Gastroesophageal sphincter (tissue), 4 donors: ENCODE data around the gene EARS2. TPM values are rescaled to one million over a fixed set of nuclear protein-coding genes. Genes with fewer than 3 reads are reported as not detected.

Experiments used
- ATAC-seq: fragments of 150-250 bp; one replicate; pipeline ENCODE4 v1.9.1; 2016; ENCODE audit warnings: mild to moderate bottlenecking, moderate library complexity
- H3K27ac ChIP-seq, 4 donors: fragments of 200-600 bp; sonication (generic) in 3 of 4; 1 replicate in 3 of 4; 2 replicates in 1 of 4; pipeline ENCODE4 v1.5.1; 2016 to 2019
- H3K27me3 ChIP-seq: fragments of 200-600 bp; sonication (generic); one replicate; pipeline ENCODE4 v1.5.1; 2019
- H3K36me3 ChIP-seq, 2 donors: fragments of 200-600 bp; sonication (generic); one replicate each; pipeline ENCODE4 v1.5.1; 2019; ENCODE audit warnings: control low read depth in 1 of 2
- H3K4me1 ChIP-seq, 3 donors: fragments of 200-600 bp; sonication (generic); 1 replicate in 2 of 3; 2 replicates in 1 of 3; pipeline ENCODE4 v1.5.1; 2016 to 2019; ENCODE audit warnings: control low read depth in 2 of 3
- H3K4me3 ChIP-seq, 2 donors: fragments of 200-600 bp; sonication (generic); one replicate each; pipeline ENCODE4 v1.5.1; 2019; ENCODE audit warnings: mild to moderate bottlenecking in 1 of 2, moderate library complexity in 1 of 2
- H3K9me3 ChIP-seq, 3 donors: fragments of 200-600 bp; sonication (generic); one replicate each; pipeline ENCODE4 v1.5.1; 2017 to 2019; ENCODE audit warnings: control low read depth in 2 of 3
- EP300 ChIP-seq: sonication (generic); formaldehyde crosslinking; IDR thresholded peaks from one replicate; pipeline ENCODE4 v1.6.1; 2017; ENCODE audit warnings: antibody characterized with exemption, mild to moderate bottlenecking
- POLR2A ChIP-seq, 2 donors: fragments of 450-650 bp; IDR thresholded peaks; one replicate each; pipeline ENCODE4 v1.6.1; 2017; ENCODE audit warnings: antibody characterized with exemption in 2 of 2, mild to moderate bottlenecking in 2 of 2, moderate library complexity in 1 of 2
- POLR2AphosphoS5 ChIP-seq: sonication (generic); formaldehyde crosslinking; IDR thresholded peaks from one replicate; pipeline ENCODE4 v1.6.1; 2017; ENCODE audit warnings: antibody characterized with exemption
- WGBS, 2 donors: methylation state at CpG; one replicate each; pipeline ENCODE4 v1.1.5; 2018; ENCODE audit warnings: low coverage in 1 of 2; 5-methylcytosine and 5-hydroxymethylcytosine counted together
- total RNA-seq, 4 donors: library from RNA; depleted of rRNA; stranded (reverse); fragments of >200 nt; gene quantifications; one replicate each; pipeline ENCODE4 v1.1.0, GENCODE V29; 2016
- TF ChIP-seq, protein P1 (sequence below), 4 experiments: fragments of 200-600 bp in 2 of 4; fragments of 450-650 bp in 2 of 4; sonication (generic) in 1 of 4; IDR thresholded peaks; one replicate each; pipeline ENCODE4 v1.5.1; 2017 to 2019; ENCODE audit warnings: antibody characterized with exemption in 4 of 4, mild to moderate bottlenecking in 2 of 4, moderate library complexity in 2 of 4

EARS2 gene
- total RNA-seq, 4 donors from 2014 or later = 9.5 to 28.5 (median 18.8) TPM

DNA sequence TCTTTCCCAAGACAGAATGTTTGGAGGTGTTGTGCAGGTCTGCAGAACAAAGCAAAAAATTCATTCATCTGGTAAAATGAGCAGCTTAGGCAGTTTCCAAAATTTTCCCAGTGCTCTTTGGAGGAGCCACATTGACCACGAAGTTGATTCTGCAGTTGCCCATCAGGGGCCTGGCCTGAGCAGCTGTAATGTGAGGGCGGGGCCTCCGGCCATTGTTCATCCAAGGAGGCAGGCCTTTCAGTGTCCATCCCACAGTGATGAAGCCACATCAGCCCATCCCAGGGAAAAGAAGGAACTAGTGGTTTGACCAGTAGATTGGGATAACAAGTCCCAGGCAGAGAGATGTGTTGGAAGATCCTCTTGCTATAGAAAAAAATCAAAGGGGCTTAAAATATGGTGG, 10.5 kb upstream of the EARS2 start:
- peaks cover 0 to 6% (median 0%) of the 10 kb centered on the region in 3 donors for H3K4me1 ChIP-seq
- ATAC-seq = no peak
- no peaks in the 10 kb centered on the region for H3K9me3 ChIP-seq
- no peaks in the 10 kb centered on the region for H3K27me3 ChIP-seq
- H3K36me3 ChIP-seq = peaks cover 0 to 100% of the 10 kb centered on the region in 2 donors
- WGBS, 2 donors = 69% methylated on average over 3 of the region's 3 CpGs; no CpG with 5 or more reads in 1 of the 2 donors
- TF ChIP-seq POLR2A (IDR thresholded peaks at IDR 0.05) = no peak
- TF ChIP-seq, protein P1, sequence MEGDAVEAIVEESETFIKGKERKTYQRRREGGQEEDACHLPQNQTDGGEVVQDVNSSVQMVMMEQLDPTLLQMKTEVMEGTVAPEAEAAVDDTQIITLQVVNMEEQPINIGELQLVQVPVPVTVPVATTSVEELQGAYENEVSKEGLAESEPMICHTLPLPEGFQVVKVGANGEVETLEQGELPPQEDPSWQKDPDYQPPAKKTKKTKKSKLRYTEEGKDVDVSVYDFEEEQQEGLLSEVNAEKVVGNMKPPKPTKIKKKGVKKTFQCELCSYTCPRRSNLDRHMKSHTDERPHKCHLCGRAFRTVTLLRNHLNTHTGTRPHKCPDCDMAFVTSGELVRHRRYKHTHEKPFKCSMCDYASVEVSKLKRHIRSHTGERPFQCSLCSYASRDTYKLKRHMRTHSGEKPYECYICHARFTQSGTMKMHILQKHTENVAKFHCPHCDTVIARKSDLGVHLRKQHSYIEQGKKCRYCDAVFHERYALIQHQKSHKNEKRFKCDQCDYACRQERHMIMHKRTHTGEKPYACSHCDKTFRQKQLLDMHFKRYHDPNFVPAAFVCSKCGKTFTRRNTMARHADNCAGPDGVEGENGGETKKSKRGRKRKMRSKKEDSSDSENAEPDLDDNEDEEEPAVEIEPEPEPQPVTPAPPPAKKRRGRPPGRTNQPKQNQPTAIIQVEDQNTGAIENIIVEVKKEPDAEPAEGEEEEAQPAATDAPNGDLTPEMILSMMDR (IDR thresholded peaks at IDR 0.05) = no peak
- no peak for TF ChIP-seq POLR2AphosphoS5
- TF ChIP-seq EP300 = no peak
- no peak overlapping the region for H3K4me3 ChIP-seq
- H3K27ac ChIP-seq = no peak overlapping the region

DNA sequence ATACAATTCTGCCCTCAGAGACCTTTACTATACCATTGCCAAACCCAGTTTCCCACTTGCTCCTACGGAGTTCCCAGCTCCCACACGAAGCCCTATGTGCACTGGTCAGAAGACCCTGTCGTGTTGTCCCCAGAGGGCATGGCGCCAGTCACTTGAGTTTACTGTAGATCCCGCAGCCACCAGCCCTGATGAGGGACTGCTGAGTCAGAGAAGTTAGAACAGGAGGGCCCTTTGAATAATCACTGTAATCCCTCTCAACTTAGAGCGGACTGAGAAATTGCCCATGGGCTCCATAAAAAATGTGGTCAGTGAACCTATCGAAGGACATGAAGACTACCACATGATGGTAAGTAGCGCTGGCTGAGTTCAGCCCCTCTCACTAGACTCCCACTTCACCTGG, 9.6 kb upstream of the EARS2 start:
- 86 to 100% methylated on average over 2 to 8 of the region's 8 CpGs for WGBS, 2 donors
- Histone ChIP-seq H3K9me3 (no peaks in the 10 kb centered on the region), H3K36me3 (peaks cover 0 to 100% of the 10 kb centered on the region in 2 donors), H3K27ac (no peak overlapping the region), H3K4me3 (no peak overlapping the region), H3K27me3 (no peaks in the 10 kb centered on the region), H3K4me1 (peaks cover 0 to 6% (median 0%) of the 10 kb centered on the region in 3 donors)
- no peak for ATAC-seq
- TF ChIP-seq POLR2A (IDR thresholded peaks at IDR 0.05) (no peak), EP300 (no peak), POLR2AphosphoS5 (no peak)
- TF ChIP-seq, protein P1 (IDR thresholded peaks at IDR 0.05) = no peak

DNA sequence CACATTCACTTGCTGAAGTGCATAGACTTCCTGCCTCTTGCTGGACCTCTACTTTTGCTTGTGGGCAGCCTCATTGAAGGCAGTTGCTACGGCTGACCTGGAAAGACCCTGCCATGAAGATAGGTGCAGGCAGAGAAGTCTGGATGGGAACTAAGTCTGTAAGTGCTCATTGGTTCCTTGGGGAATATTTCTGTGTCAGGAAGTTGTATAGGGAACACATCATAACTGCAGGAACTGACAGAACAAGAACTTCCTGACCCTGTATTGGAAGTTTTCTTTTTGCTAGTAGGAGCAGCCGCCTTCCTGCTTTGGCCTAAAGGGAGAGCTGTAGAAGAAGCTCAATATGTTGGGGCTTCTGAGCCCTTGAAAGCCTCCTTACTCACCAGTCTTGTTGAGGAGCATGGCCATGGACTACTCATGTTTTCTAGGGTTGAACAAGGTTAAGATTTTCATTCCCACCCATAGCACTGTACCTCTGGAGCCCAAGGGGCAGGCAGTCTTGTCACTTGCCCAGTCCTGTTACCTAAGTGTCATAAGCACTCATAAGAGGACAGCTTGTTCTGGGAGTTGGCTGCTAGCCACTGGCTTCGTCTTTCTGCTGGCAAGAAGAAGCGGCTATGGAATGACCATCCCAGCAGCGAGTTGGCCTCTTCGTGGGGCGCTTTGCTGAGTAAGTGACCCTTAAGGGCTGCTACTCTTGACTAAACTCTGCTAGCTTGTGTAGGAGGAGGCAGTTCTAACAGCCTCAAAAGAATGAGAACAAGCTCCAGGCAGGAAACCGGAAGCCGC, 7.6 kb upstream of the EARS2 start:
- WGBS, 2 donors = 90 to 100% methylated on average over 4 to 8 of the region's 9 CpGs
- Histone ChIP-seq H3K4me1 (peaks cover 0 to 22% (median 0%) of the 10 kb centered on the region in 3 donors), H3K36me3 (peaks cover 0 to 99% of the 10 kb centered on the region in 2 donors), H3K9me3 (no peaks in the 10 kb centered on the region), H3K27ac (no peak overlapping the region), H3K4me3 (no peak overlapping the region), H3K27me3 (no peaks in the 10 kb centered on the region)
- no peak for ATAC-seq
- TF ChIP-seq POLR2AphosphoS5 (no peak), EP300 (no peak), POLR2A (IDR thresholded peaks at IDR 0.05) (no peak)
- TF ChIP-seq, protein P1 (IDR thresholded peaks at IDR 0.05) = no peak

DNA sequence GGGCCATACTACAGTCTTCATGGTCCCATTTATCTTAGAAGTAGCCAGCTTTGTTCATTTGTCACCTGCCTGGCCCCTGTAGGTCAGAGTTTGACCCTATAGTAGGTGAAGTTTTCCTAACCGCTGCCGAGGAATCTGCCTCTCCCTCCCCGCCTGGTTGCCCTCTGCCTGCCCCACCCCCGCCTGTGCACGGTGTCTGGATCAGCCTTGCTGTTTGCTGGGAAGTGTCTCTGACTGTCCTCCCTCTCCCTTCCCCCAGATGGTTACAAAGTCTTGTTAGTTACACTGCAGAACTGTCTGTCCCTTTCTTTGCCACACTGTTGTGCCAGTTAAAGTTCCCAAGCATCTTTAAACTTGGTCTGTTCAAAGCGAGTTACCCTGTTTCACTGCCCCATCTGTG, 6.0 kb upstream of the EARS2 start:
- ATAC-seq = no peak

More for the DNA sequence above, 6.0 kb upstream of the EARS2 start:
- Histone ChIP-seq H3K27me3 (no peaks in the 10 kb centered on the region), H3K9me3 (no peaks in the 10 kb centered on the region), H3K27ac (no peak overlapping the region), H3K4me3 (no peak overlapping the region), H3K4me1 (peaks cover 6 to 38% (median 13%) of the 10 kb centered on the region in 3 donors), H3K36me3 (peaks cover 0 to 90% of the 10 kb centered on the region in 2 donors)
- TF ChIP-seq EP300 = no peak
- no peak for TF ChIP-seq POLR2AphosphoS5
- no peak for TF ChIP-seq POLR2A (IDR thresholded peaks at IDR 0.05)
- TF ChIP-seq, protein P1 (IDR thresholded peaks at IDR 0.05) = no peak
- WGBS, 2 donors = 83% methylated on average over 1 of the region's 6 CpGs; no CpG with 5 or more reads in 1 of the 2 donors
